ENCODE measurements around the gene SHISA9.

The SHISA9 gene

GRCh38 chr16:12951392-12951791, 50.0 kb downstream of the SHISA9 start:
- H3K27ac ChIP-seq = no peak overlapping the region
- no peak for TF ChIP-seq CTCF (IDR thresholded peaks at IDR 0.05)
- TF ChIP-seq ZFX (IDR thresholded peaks at IDR 0.05; ENCODE audit: borderline replicate concordance) = no peak

GRCh38 chr16:12951976-12952375, 50.6 kb downstream of the SHISA9 start:
- H3K27ac ChIP-seq = no peak overlapping the region
- TF ChIP-seq CTCF (IDR thresholded peaks at IDR 0.05) (no peak), ZFX (IDR thresholded peaks at IDR 0.05; ENCODE audit: borderline replicate concordance) (no peak)

- TF ChIP-seq CTCF (IDR thresholded peaks at IDR 0.05) = no peak
- TF ChIP-seq ZFX (IDR thresholded peaks at IDR 0.05; ENCODE audit: borderline replicate concordance) = no peak
- no peak overlapping the region for H3K27ac ChIP-seq
Measured at GRCh38 chr16:12958366-12958765, 57.0 kb downstream of the SHISA9 start.

- H3K27ac ChIP-seq = no peak overlapping the region
- TF ChIP-seq ZFX (IDR thresholded peaks at IDR 0.05; ENCODE audit: borderline replicate concordance) = no peak
- no peak for TF ChIP-seq CTCF (IDR thresholded peaks at IDR 0.05)
Measured at GRCh38 chr16:12959072-12959471, 57.7 kb downstream of the SHISA9 start.

GRCh38 chr16:12961626-12962025, 60.2 kb downstream of the SHISA9 start:
- TF ChIP-seq ZFX (IDR thresholded peaks at IDR 0.05; ENCODE audit: borderline replicate concordance) (no peak), CTCF (IDR thresholded peaks at IDR 0.05) (no peak)
- H3K27ac ChIP-seq = no peak overlapping the region

- no peak for TF ChIP-seq ZFX (IDR thresholded peaks at IDR 0.05; ENCODE audit: borderline replicate concordance)
- no peak overlapping the region for H3K27ac ChIP-seq
Measured at GRCh38 chr16:12964461-12964860, 63.1 kb downstream of the SHISA9 start.

- TF ChIP-seq CTCF (IDR thresholded peaks at IDR 0.05) (no peak), ZFX (IDR thresholded peaks at IDR 0.05; ENCODE audit: borderline replicate concordance) (no peak)
- H3K27ac ChIP-seq = no peak overlapping the region
Measured at GRCh38 chr16:12965274-12965804, 63.9 kb downstream of the SHISA9 start.

GRCh38 chr16:12971241-12971640, 69.8 kb downstream of the SHISA9 start:
- H3K27ac ChIP-seq = no peak overlapping the region
- TF ChIP-seq ZFX (IDR thresholded peaks at IDR 0.05; ENCODE audit: borderline replicate concordance) = no peak
- no peak for TF ChIP-seq CTCF (IDR thresholded peaks at IDR 0.05)

Data from 22Rv1 (cell line).